GM12865 (cell line): ENCODE results near the gene WARS2.
"Not testable (repeated sequence)": the region's sequence is repeated elsewhere in the genome, so short reads cannot be mapped to it uniquely, and the experiment has no call there.

ENCODE experiments used
- DNase-seq: peaks from one replicate; pipeline ENCODE4 v3.0.0; 2010; ENCODE audit warnings: low read depth
- H3K4me3 ChIP-seq: 2 replicates; pipeline ENCODE4 v1.5.1; 2011; ENCODE audit warnings: mild to moderate bottlenecking, low read depth, low read length, control low read depth
- CTCF ChIP-seq: IDR thresholded peaks from 2 replicates; pipeline ENCODE4 v1.5.1; 2011; ENCODE audit warnings: low read length, control low read depth, low read depth, inconsistent platforms; ENCODE audit not compliant: insufficient read depth; ENCODE audit errors: missing control alignments

Gene WARS2

GRCh38 chr1:119140177-119141019, at the start of gene WARS2:
WARS2 (minus strand) TSS chr1:119140653; CDS start chr1:119140644, 9 bp downstream.
- TF ChIP-seq CTCF: no peak
- H3K4me3 ChIP-seq: peak within 1 kb of the TSS; percentile 66
- peak; percentile 98 for DNase-seq

DNA sequence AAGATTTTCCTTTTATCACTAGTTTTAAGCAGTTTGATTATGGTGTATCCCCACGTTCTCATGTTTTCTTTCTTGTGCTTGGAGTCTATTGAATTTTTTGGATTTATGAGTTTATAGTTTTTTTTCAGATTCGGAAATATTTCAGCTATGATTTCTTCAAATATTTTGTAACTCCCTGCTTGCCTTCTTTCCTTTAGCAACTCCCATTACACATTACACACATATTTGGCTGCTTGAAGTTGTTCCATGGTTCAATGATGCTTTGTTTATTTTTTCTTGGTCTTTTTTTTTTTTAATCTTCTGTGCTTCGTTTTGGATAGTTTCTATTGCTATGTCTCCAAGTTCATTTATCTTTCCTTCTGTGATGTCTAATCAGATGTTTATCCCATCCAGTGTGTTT, 48.5 kb upstream of the WARS2 start:
- no peak for DNase-seq
- H3K4me3 ChIP-seq: no peak overlapping the region
- TF ChIP-seq CTCF: no peak

DNA sequence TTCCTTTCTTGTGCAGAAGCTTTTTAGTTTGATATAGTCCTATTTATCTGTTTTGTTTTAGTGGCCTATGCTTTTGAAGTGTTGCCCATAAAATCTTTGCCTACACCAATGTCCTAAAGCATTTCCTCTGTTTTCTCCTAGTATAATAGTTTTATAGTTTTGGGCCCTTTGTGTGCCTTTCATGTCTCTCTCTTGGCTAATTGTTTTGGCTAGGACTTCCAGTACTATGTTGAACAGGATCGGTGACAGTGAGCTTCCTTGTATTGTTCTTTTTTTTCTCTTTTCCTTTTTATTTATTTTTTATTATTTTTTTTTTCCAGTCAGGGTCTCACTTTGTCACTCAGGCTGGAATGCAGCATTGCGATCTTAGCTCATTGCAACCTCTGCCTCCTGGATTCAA, 47.0 kb upstream of the WARS2 start:
- no peak for TF ChIP-seq CTCF

DNA sequence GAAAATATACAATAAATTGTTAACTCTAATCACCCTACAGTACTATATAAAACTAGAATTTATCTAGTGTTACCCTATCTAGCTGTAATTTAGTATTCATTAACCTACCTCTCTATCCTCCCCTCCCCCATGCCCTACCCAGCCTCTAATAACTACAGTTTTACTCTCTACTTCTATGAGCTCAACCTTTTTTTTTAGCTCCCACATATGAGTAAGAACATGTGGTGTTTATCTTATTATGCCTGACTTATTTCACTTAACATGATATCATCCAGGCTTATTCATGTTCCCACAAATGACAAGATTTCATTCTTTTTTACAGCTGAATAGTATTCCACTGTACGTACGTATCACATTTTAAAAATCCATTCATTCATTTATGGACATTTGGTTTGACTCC, 46.0 kb upstream of the WARS2 start:
- DNase-seq: no peak
- H3K4me3 ChIP-seq: no peak overlapping the region
- TF ChIP-seq CTCF: no peak

More for the DNA sequence above, 47.0 kb upstream of the WARS2 start:
- H3K4me3 ChIP-seq: no peak overlapping the region
- DNase-seq: no peak

DNA sequence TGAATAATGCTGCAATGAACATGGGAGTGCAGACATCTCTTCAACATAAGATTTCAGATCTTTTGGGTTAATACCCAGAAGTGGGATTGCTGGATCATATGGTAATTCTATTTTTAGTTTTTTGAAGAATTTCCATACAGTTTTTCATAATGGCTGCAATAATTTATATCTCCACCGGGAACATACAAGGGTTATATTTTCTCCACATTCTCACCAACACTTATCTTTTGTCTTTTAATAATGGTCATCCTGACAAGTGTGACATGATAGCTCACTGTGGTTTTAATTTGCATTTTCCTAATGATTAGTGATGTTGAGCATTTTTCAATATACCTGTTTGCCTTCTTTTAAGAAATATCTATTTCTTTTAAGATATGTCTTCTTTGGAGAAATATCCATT, 44.5 kb upstream of the WARS2 start:
- no peak for DNase-seq
- TF ChIP-seq CTCF: no peak
- no peak overlapping the region for H3K4me3 ChIP-seq

GRCh38 chr1:119181218-119181617, 40.8 kb upstream of the WARS2 start:
- H3K4me3 ChIP-seq: no peak overlapping the region
- DNase-seq: no peak
- TF ChIP-seq CTCF: no peak

GRCh38 chr1:119179051-119179450, 38.6 kb upstream of the WARS2 start:
- no peak for DNase-seq
- no peak for TF ChIP-seq CTCF
- no peak overlapping the region for H3K4me3 ChIP-seq

GRCh38 chr1:119172927-119173326, 32.5 kb upstream of the WARS2 start:
- H3K4me3 ChIP-seq, DNase-seq: not testable (repeated sequence)

GRCh38 chr1:119171381-119172010, 31.0 kb upstream of the WARS2 start:
- DNase-seq, H3K4me3 ChIP-seq: not testable (repeated sequence)
